Measurements from ENCODE around the gene DGKB. TPM values are rescaled to one million over a fixed set of nuclear protein-coding genes. Genes with fewer than 3 reads are reported as not detected.

DGKB gene
- polyA plus RNA-seq, 1 donor: 1.3 TPM

- WGBS (ENCODE audit: insufficient coverage, low lambda C conversion rate): 100% methylated on average over 1 of the region's 2 CpGs
- no peak overlapping the region for H3K27ac ChIP-seq (ENCODE audit: low read length)
- no peaks in the 10 kb centered on the region for H3K27me3 ChIP-seq (ENCODE audit: control insufficient read depth, insufficient read depth, low read length)
- no peaks in the 10 kb centered on the region for H3K36me3 ChIP-seq (ENCODE audit: control insufficient read depth, insufficient read depth, low read length)
- no peak for DNase-seq
- H3K4me3 ChIP-seq (ENCODE audit: low read length): no peak overlapping the region
- H3K4me1 ChIP-seq (ENCODE audit: control insufficient read depth, insufficient read depth, low read length): no peaks in the 10 kb centered on the region
- no peaks in the 10 kb centered on the region for H3K9me3 ChIP-seq (ENCODE audit: control insufficient read depth, low read depth, low read length)
These were observed 136.8 kb downstream of the DGKB start for GRCh38 chr7:14765731-14766130.

GRCh38 chr7:14762561-14762960, 140.0 kb downstream of the DGKB start:
- no peaks in the 10 kb centered on the region for H3K9me3 ChIP-seq (ENCODE audit: control insufficient read depth, low read depth, low read length)
- WGBS (ENCODE audit: insufficient coverage, low lambda C conversion rate): no CpG with 5 or more reads among the region's 1 CpG
- DNase-seq: no peak
- no peaks in the 10 kb centered on the region for H3K4me1 ChIP-seq (ENCODE audit: control insufficient read depth, insufficient read depth, low read length)
- no peak overlapping the region for H3K27ac ChIP-seq (ENCODE audit: low read length)
- H3K4me3 ChIP-seq (ENCODE audit: low read length): no peak overlapping the region
- H3K27me3 ChIP-seq (ENCODE audit: control insufficient read depth, insufficient read depth, low read length): no peaks in the 10 kb centered on the region
- no peaks in the 10 kb centered on the region for H3K36me3 ChIP-seq (ENCODE audit: control insufficient read depth, insufficient read depth, low read length)

GRCh38 chr7:14761510-14762296, 140.8 kb downstream of the DGKB start:
- Histone ChIP-seq H3K27ac (ENCODE audit: low read length) (no peak overlapping the region), H3K9me3 (ENCODE audit: control insufficient read depth, low read depth, low read length) (no peaks in the 10 kb centered on the region), H3K36me3 (ENCODE audit: control insufficient read depth, insufficient read depth, low read length) (no peaks in the 10 kb centered on the region), H3K4me3 (ENCODE audit: low read length) (no peak overlapping the region), H3K27me3 (ENCODE audit: control insufficient read depth, insufficient read depth, low read length) (no peaks in the 10 kb centered on the region), H3K4me1 (ENCODE audit: control insufficient read depth, insufficient read depth, low read length) (no peaks in the 10 kb centered on the region)
- 83% methylated on average over 1 of the region's 4 CpGs for WGBS (ENCODE audit: insufficient coverage, low lambda C conversion rate)
- DNase-seq: peak in 1 of 2 donors; percentile 17

- no peak overlapping the region for H3K4me3 ChIP-seq (ENCODE audit: low read length)
- no peaks in the 10 kb centered on the region for H3K9me3 ChIP-seq (ENCODE audit: control insufficient read depth, low read depth, low read length)
- 100% methylated on average over 1 of the region's 3 CpGs for WGBS (ENCODE audit: insufficient coverage, low lambda C conversion rate)
- no peak overlapping the region for H3K27ac ChIP-seq (ENCODE audit: low read length)
- DNase-seq: no peak
- no peaks in the 10 kb centered on the region for H3K36me3 ChIP-seq (ENCODE audit: control insufficient read depth, insufficient read depth, low read length)
- no peaks in the 10 kb centered on the region for H3K27me3 ChIP-seq (ENCODE audit: control insufficient read depth, insufficient read depth, low read length)
- H3K4me1 ChIP-seq (ENCODE audit: control insufficient read depth, insufficient read depth, low read length): no peaks in the 10 kb centered on the region
These were observed 141.6 kb downstream of the DGKB start for GRCh38 chr7:14760730-14761478.

- WGBS (ENCODE audit: insufficient coverage, low lambda C conversion rate): 100% methylated on average over 1 of the region's 5 CpGs
- no peak overlapping the region for H3K27ac ChIP-seq (ENCODE audit: low read length)
These were observed 142.8 kb downstream of the DGKB start for GRCh38 chr7:14759785-14760184.

GRCh38 chr7:14754631-14755030, 147.9 kb downstream of the DGKB start:
- Histone ChIP-seq H3K36me3 (ENCODE audit: control insufficient read depth, insufficient read depth, low read length) (no peaks in the 10 kb centered on the region), H3K27ac (ENCODE audit: low read length) (no peak overlapping the region), H3K4me3 (ENCODE audit: low read length) (no peak overlapping the region), H3K9me3 (ENCODE audit: control insufficient read depth, low read depth, low read length) (no peaks in the 10 kb centered on the region), H3K4me1 (ENCODE audit: control insufficient read depth, insufficient read depth, low read length) (no peaks in the 10 kb centered on the region), H3K27me3 (ENCODE audit: control insufficient read depth, insufficient read depth, low read length) (no peaks in the 10 kb centered on the region)
- no CpG with 5 or more reads among the region's 1 CpG for WGBS (ENCODE audit: insufficient coverage, low lambda C conversion rate)
- DNase-seq: no peak

More at GRCh38 chr7:14759785-14760184, 142.8 kb downstream of the DGKB start:
- no peak for DNase-seq
- H3K9me3 ChIP-seq (ENCODE audit: control insufficient read depth, low read depth, low read length): no peaks in the 10 kb centered on the region
- no peaks in the 10 kb centered on the region for H3K27me3 ChIP-seq (ENCODE audit: control insufficient read depth, insufficient read depth, low read length)
- no peaks in the 10 kb centered on the region for H3K36me3 ChIP-seq (ENCODE audit: control insufficient read depth, insufficient read depth, low read length)
- no peaks in the 10 kb centered on the region for H3K4me1 ChIP-seq (ENCODE audit: control insufficient read depth, insufficient read depth, low read length)
- no peak overlapping the region for H3K4me3 ChIP-seq (ENCODE audit: low read length)

GRCh38 chr7:14752301-14752700, 150.2 kb downstream of the DGKB start:
- no peaks in the 10 kb centered on the region for H3K36me3 ChIP-seq (ENCODE audit: control insufficient read depth, insufficient read depth, low read length)
- no peak overlapping the region for H3K4me3 ChIP-seq (ENCODE audit: low read length)
- no peak for DNase-seq
- no peaks in the 10 kb centered on the region for H3K27me3 ChIP-seq (ENCODE audit: control insufficient read depth, insufficient read depth, low read length)
- no peaks in the 10 kb centered on the region for H3K4me1 ChIP-seq (ENCODE audit: control insufficient read depth, insufficient read depth, low read length)
- no peaks in the 10 kb centered on the region for H3K9me3 ChIP-seq (ENCODE audit: control insufficient read depth, low read depth, low read length)
- WGBS (ENCODE audit: insufficient coverage, low lambda C conversion rate): no CpG with 5 or more reads among the region's 3 CpGs
- no peak overlapping the region for H3K27ac ChIP-seq (ENCODE audit: low read length)

- no peaks in the 10 kb centered on the region for H3K9me3 ChIP-seq (ENCODE audit: control insufficient read depth, low read depth, low read length)
- no peaks in the 10 kb centered on the region for H3K27me3 ChIP-seq (ENCODE audit: control insufficient read depth, insufficient read depth, low read length)
- H3K36me3 ChIP-seq (ENCODE audit: control insufficient read depth, insufficient read depth, low read length): no peaks in the 10 kb centered on the region
- WGBS (ENCODE audit: insufficient coverage, low lambda C conversion rate): no CpG with 5 or more reads among the region's 1 CpG
- H3K4me1 ChIP-seq (ENCODE audit: control insufficient read depth, insufficient read depth, low read length): no peaks in the 10 kb centered on the region
- no peak overlapping the region for H3K27ac ChIP-seq (ENCODE audit: low read length)
- DNase-seq: no peak
- no peak overlapping the region for H3K4me3 ChIP-seq (ENCODE audit: low read length)
These were observed 151.1 kb downstream of the DGKB start for GRCh38 chr7:14751461-14751860.

- no peaks in the 10 kb centered on the region for H3K9me3 ChIP-seq (ENCODE audit: control insufficient read depth, low read depth, low read length)
- no peaks in the 10 kb centered on the region for H3K36me3 ChIP-seq (ENCODE audit: control insufficient read depth, insufficient read depth, low read length)
- H3K4me3 ChIP-seq (ENCODE audit: low read length): no peak overlapping the region
- no peaks in the 10 kb centered on the region for H3K4me1 ChIP-seq (ENCODE audit: control insufficient read depth, insufficient read depth, low read length)
- no peaks in the 10 kb centered on the region for H3K27me3 ChIP-seq (ENCODE audit: control insufficient read depth, insufficient read depth, low read length)
- no peak for DNase-seq
- H3K27ac ChIP-seq (ENCODE audit: low read length): no peak overlapping the region
These were observed 154.1 kb downstream of the DGKB start for GRCh38 chr7:14748461-14748860.

GRCh38 chr7:14747701-14748100, 154.8 kb downstream of the DGKB start:
- Histone ChIP-seq H3K36me3 (ENCODE audit: control insufficient read depth, insufficient read depth, low read length) (no peaks in the 10 kb centered on the region), H3K9me3 (ENCODE audit: control insufficient read depth, low read depth, low read length) (no peaks in the 10 kb centered on the region), H3K4me1 (ENCODE audit: control insufficient read depth, insufficient read depth, low read length) (no peaks in the 10 kb centered on the region), H3K27me3 (ENCODE audit: control insufficient read depth, insufficient read depth, low read length) (no peaks in the 10 kb centered on the region), H3K27ac (ENCODE audit: low read length) (no peak overlapping the region), H3K4me3 (ENCODE audit: low read length) (no peak overlapping the region)
- no peak for DNase-seq
- WGBS (ENCODE audit: insufficient coverage, low lambda C conversion rate): 80% methylated on average over 3 of the region's 4 CpGs

Measured in large intestine (tissue), 3 donors.